ENCODE measurements around the gene NLRC5. TPM values are rescaled to one million over a fixed set of nuclear protein-coding genes. Genes with fewer than 3 reads are reported as not detected.

The NLRC5 gene
- total RNA-seq, 2 donors from 2014 or later: 0.64 to 0.97 TPM

DNA sequence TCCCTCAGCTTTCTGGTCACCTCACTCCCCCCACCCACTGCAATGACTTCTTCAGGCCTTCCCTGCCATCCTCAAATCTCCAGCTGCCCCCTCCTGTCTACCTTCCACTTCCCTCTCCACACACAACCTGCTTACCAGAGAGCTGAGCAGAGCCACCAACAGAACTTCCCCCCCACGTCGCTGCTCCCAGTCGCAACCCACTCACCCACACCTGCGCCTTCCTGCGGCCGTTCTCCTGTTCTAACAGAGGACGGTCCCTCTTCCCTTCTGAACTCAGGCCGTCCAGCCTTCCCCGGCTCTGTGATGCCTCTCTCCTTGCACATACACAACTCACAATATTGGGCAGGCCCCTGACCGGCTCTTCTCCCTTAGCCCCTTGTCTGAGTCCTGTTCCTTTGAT, 13.6 kb upstream of the NLRC5 start:
- Histone ChIP-seq H3K9me3 (ENCODE audit: control insufficient read depth, low read length) (no peaks in the 10 kb centered on the region), H3K36me3 (ENCODE audit: control insufficient read depth, insufficient read depth, low read length) (no peaks in the 10 kb centered on the region), H3K4me1 (ENCODE audit: control insufficient read depth, insufficient read depth, low read length) (no peaks in the 10 kb centered on the region), H3K4me3 (ENCODE audit: low read length) (no peak overlapping the region), H3K27ac (ENCODE audit: low read depth, low read length) (no peak overlapping the region), H3K27me3 (ENCODE audit: control insufficient read depth, insufficient read depth, low read length, poor library complexity, severe bottlenecking) (no peaks in the 10 kb centered on the region), H3K9ac (ENCODE audit: extremely low read depth, low read length, poor library complexity, severe bottlenecking) (no peak overlapping the region)
- H3K4me3 Mint-ChIP-seq: no peak overlapping the region
- no peaks in the 10 kb centered on the region for H3K4me1 Mint-ChIP-seq
- WGBS, 2 experiments (ENCODE audit: insufficient coverage in 1 of 2, insufficient read length in 1 of 2): 93 to 94% methylated on average over 10 of the region's 10 CpGs
- peaks cover 7% of the 10 kb centered on the region for H3K9me3 Mint-ChIP-seq
- TF ChIP-seq, protein P1, sequence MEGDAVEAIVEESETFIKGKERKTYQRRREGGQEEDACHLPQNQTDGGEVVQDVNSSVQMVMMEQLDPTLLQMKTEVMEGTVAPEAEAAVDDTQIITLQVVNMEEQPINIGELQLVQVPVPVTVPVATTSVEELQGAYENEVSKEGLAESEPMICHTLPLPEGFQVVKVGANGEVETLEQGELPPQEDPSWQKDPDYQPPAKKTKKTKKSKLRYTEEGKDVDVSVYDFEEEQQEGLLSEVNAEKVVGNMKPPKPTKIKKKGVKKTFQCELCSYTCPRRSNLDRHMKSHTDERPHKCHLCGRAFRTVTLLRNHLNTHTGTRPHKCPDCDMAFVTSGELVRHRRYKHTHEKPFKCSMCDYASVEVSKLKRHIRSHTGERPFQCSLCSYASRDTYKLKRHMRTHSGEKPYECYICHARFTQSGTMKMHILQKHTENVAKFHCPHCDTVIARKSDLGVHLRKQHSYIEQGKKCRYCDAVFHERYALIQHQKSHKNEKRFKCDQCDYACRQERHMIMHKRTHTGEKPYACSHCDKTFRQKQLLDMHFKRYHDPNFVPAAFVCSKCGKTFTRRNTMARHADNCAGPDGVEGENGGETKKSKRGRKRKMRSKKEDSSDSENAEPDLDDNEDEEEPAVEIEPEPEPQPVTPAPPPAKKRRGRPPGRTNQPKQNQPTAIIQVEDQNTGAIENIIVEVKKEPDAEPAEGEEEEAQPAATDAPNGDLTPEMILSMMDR (conservative IDR thresholded peaks at IDR 0.05): no peak
- DNase-seq: no peak
- peaks cover 17% of the 10 kb centered on the region for H3K27me3 Mint-ChIP-seq (ENCODE audit: insufficient read depth)
- no peaks in the 10 kb centered on the region for H3K36me3 Mint-ChIP-seq (ENCODE audit: low read depth)
- no peak overlapping the region for H3K27ac Mint-ChIP-seq

DNA sequence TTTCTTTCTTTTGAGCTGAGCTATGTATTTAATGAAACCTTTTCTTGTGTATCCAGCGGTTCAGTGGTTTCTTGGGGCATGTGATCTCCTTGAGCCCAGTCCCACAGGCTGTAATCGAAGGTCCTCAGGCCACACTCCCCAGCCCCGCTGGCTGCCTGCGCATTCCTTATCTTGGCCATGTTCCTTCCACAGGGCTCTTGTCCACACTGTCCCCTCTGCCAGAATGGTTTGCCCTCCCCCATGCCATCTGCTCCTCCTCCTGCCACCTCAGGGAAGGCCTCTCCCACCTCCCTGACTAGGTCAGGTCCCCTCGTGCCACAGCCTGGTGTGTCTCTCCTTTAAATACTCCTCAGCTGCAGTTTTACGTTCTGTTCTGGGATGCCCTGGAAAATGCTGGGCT, 12.1 kb upstream of the NLRC5 start:
- no peak for DNase-seq
- Histone ChIP-seq H3K9me3 (ENCODE audit: control insufficient read depth, low read length) (no peaks in the 10 kb centered on the region), H3K4me3 (ENCODE audit: low read length) (no peak overlapping the region), H3K27me3 (ENCODE audit: control insufficient read depth, insufficient read depth, low read length, poor library complexity, severe bottlenecking) (no peaks in the 10 kb centered on the region), H3K27ac (ENCODE audit: low read depth, low read length) (no peak overlapping the region), H3K4me1 (ENCODE audit: control insufficient read depth, insufficient read depth, low read length) (no peaks in the 10 kb centered on the region), H3K9ac (ENCODE audit: extremely low read depth, low read length, poor library complexity, severe bottlenecking) (no peak overlapping the region), H3K36me3 (ENCODE audit: control insufficient read depth, insufficient read depth, low read length) (no peaks in the 10 kb centered on the region)
- H3K4me1 Mint-ChIP-seq: no peaks in the 10 kb centered on the region
- TF ChIP-seq, protein P1 (conservative IDR thresholded peaks at IDR 0.05): no peak
- H3K27me3 Mint-ChIP-seq (ENCODE audit: insufficient read depth): peaks cover 12% of the 10 kb centered on the region
- H3K9me3 Mint-ChIP-seq: peaks cover 7% of the 10 kb centered on the region
- no peak overlapping the region for H3K4me3 Mint-ChIP-seq
- no peak overlapping the region for H3K27ac Mint-ChIP-seq
- no peaks in the 10 kb centered on the region for H3K36me3 Mint-ChIP-seq (ENCODE audit: low read depth)
- 84 to 100% methylated on average over 3 to 6 of the region's 6 CpGs for WGBS, 2 experiments (ENCODE audit: insufficient coverage in 1 of 2, insufficient read length in 1 of 2)

DNA sequence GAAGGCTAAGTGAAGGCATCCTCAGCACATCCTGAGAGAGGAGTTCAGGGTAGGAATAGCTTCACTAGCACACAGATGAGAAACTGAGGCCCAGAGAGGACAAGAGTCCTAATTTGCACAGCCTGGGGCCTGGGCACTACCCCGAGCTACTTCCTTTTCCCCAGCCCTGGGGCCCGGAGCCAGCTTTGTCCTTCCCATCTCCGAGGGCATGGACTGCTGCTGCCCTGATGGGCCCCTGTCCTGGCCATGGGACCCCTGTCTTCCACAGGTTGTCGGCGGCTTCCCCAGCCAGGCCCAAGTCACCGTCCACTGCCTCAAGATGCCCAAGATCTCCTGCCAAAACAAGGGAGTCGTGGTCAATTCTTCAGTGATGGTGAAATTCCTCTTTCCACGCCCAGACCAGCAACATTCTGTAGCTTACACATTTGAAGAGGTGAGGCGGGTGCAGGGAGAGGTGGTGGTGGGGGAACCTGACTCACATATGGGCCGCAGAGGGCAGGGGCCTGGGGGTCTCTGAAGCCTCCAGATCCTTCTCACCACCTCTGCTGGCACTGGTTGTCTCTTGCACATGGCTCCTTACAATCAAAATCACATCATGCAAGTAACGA, 11.4 kb upstream of the NLRC5 start:
- Mint-ChIP-seq H3K36me3 (ENCODE audit: low read depth) (no peaks in the 10 kb centered on the region), H3K27me3 (ENCODE audit: insufficient read depth) (peaks cover 10% of the 10 kb centered on the region), H3K9me3 (peaks cover 7% of the 10 kb centered on the region), H3K4me1 (no peaks in the 10 kb centered on the region), H3K4me3 (no peak overlapping the region), H3K27ac (no peak overlapping the region)
- Histone ChIP-seq H3K4me1 (ENCODE audit: control insufficient read depth, insufficient read depth, low read length) (no peaks in the 10 kb centered on the region), H3K27me3 (ENCODE audit: control insufficient read depth, insufficient read depth, low read length, poor library complexity, severe bottlenecking) (no peaks in the 10 kb centered on the region), H3K9me3 (ENCODE audit: control insufficient read depth, low read length) (no peaks in the 10 kb centered on the region), H3K27ac (ENCODE audit: low read depth, low read length) (no peak overlapping the region), H3K4me3 (ENCODE audit: low read length) (no peak overlapping the region), H3K9ac (ENCODE audit: extremely low read depth, low read length, poor library complexity, severe bottlenecking) (no peak overlapping the region), H3K36me3 (ENCODE audit: control insufficient read depth, insufficient read depth, low read length) (no peaks in the 10 kb centered on the region)
- 87 to 91% methylated on average over 8 to 11 of the region's 11 CpGs for WGBS, 2 experiments (ENCODE audit: insufficient coverage in 1 of 2, insufficient read length in 1 of 2)
- TF ChIP-seq, protein P1 (conservative IDR thresholded peaks at IDR 0.05): no peak
- DNase-seq: no peak

All from endodermal cell (in vitro differentiated cells).